OCI-LY1 (cell line): ENCODE results near the gene CHCHD3.

ENCODE experiments used
- H2AFZ ChIP-seq: fragments of 200-600 bp; sonication (generic), shearing (Covaris generic); 2 replicates; pipeline ENCODE4 v1.6.0; 2014; ENCODE audit warnings: antibody characterized with exemption, mild to moderate bottlenecking, low read length
- H3F3A ChIP-seq: fragments of 200-600 bp; sonication (generic), shearing (Covaris generic); 2 replicates; pipeline ENCODE4 v1.6.0; 2014; ENCODE audit warnings: mild to moderate bottlenecking, antibody characterized with exemption, low read length, moderate library complexity; ENCODE audit not compliant: insufficient read depth
- H3K27ac ChIP-seq: fragments of 200-600 bp; sonication (generic); 2 replicates; pipeline ENCODE4 v1.5.1; 2014; ENCODE audit warnings: low read length, mixed run types, mild to moderate bottlenecking, low read depth; ENCODE audit not compliant: poor library complexity, severe bottlenecking
- H3K27me3 ChIP-seq: fragments of 200-600 bp; sonication (generic); 2 replicates; pipeline ENCODE4 v1.6.0; 2014; ENCODE audit warnings: antibody characterized with exemption, mild to moderate bottlenecking, low read length, moderate library complexity; ENCODE audit not compliant: insufficient read depth
- H3K36me3 ChIP-seq: fragments of 200-600 bp; sonication (generic); 2 replicates; pipeline ENCODE4 v1.6.1; 2014; ENCODE audit warnings: mild to moderate bottlenecking, antibody characterized with exemption, low read length, moderate library complexity, mixed read lengths; ENCODE audit not compliant: insufficient read depth
- H3K4me1 ChIP-seq: fragments of 200-600 bp; sonication (generic); 2 replicates; pipeline ENCODE4 v1.5.1; 2014; ENCODE audit warnings: mild to moderate bottlenecking, low read length, moderate library complexity; ENCODE audit not compliant: insufficient read depth, severe bottlenecking
- H3K4me2 ChIP-seq: fragments of 200-600 bp; sonication (generic), shearing (Covaris generic); 2 replicates; pipeline ENCODE4 v1.6.1; 2014; ENCODE audit warnings: low read length
- H3K4me3 ChIP-seq: fragments of 200-600 bp; sonication (generic); 2 replicates; pipeline ENCODE4 v1.5.1; 2014; ENCODE audit warnings: low read length, low read depth, mild to moderate bottlenecking, mixed read lengths; ENCODE audit not compliant: poor library complexity, severe bottlenecking
- H3K79me2 ChIP-seq: fragments of 200-600 bp; shearing (Covaris generic); 2 replicates; pipeline ENCODE4 v1.6.1; 2016; ENCODE audit warnings: mixed run types, low read length, mixed read lengths; ENCODE audit not compliant: insufficient read depth
- H3K9ac ChIP-seq: fragments of 200-600 bp; sonication (generic), shearing (Covaris generic); 2 replicates; pipeline ENCODE4 v1.6.1; 2014; ENCODE audit warnings: mild to moderate bottlenecking, low read length, mixed read lengths
- H3K9me2 ChIP-seq: fragments of 200-600 bp; sonication (generic), shearing (Covaris generic); 2 replicates; pipeline ENCODE4 v1.6.1; 2014; ENCODE audit warnings: low read depth, mild to moderate bottlenecking, low read length, mixed read lengths
- H3K9me3 ChIP-seq: fragments of 200-600 bp; shearing (Covaris generic); 2 replicates; pipeline ENCODE4 v1.6.1; 2014; ENCODE audit warnings: low read length, mixed read lengths
- H4K20me1 ChIP-seq: fragments of 200-600 bp; sonication (generic), shearing (Covaris generic); 2 replicates; pipeline ENCODE4 v1.6.0; 2016; ENCODE audit warnings: mild to moderate bottlenecking, low read length; ENCODE audit not compliant: insufficient read depth
- EZH2 ChIP-seq: fragments of 200-600 bp; sonication (generic), shearing (Covaris generic); IDR thresholded peaks from 2 replicates; pipeline ENCODE4 v1.8.0; 2017; ENCODE audit warnings: borderline replicate concordance, mixed run types, mild to moderate bottlenecking, antibody characterized with exemption, low read length, moderate library complexity, mixed read lengths
- TF ChIP-seq, protein P1 (sequence below): fragments of 200-600 bp; sonication (generic), shearing (Covaris generic); IDR thresholded peaks from 2 replicates; pipeline ENCODE4 v1.5.1; 2017; ENCODE audit warnings: mild to moderate bottlenecking, antibody characterized with exemption, low read length, moderate library complexity, mixed read lengths

CHCHD3 gene

DNA sequence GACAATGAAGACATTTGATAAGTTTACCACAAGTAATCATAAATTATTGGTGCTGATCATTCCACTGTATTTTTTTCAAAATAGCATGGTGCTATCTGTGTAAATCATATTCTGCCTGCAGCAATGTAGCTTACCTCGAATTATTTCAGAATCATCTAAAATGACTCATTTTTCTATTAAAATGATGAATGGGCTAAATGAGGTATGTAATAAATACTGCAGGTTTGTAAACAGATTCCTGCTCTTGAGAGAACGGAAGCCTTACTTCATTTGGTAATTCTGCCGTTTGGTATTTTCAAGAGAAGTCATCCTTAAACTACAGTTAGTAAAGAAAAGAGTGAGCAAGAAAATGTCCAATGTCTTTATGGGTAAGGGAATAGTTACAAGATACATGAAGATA, 115.9 kb downstream of the CHCHD3 start:
- Histone ChIP-seq H3K36me3 (no peaks in the 10 kb centered on the region), H3K4me2 (no peak overlapping the region), H3K9ac (no peak overlapping the region), H3F3A (no peaks in the 10 kb centered on the region), H3K4me1 (peaks cover 12% of the 10 kb centered on the region), H3K9me2 (no peaks in the 10 kb centered on the region), H2AFZ (no peak overlapping the region), H3K27me3 (no peaks in the 10 kb centered on the region), H3K27ac (no peak overlapping the region), H3K4me3 (no peak overlapping the region), H4K20me1 (no peaks in the 10 kb centered on the region), H3K9me3 (no peaks in the 10 kb centered on the region), H3K79me2 (no peaks in the 10 kb centered on the region)
- TF ChIP-seq, protein P1, sequence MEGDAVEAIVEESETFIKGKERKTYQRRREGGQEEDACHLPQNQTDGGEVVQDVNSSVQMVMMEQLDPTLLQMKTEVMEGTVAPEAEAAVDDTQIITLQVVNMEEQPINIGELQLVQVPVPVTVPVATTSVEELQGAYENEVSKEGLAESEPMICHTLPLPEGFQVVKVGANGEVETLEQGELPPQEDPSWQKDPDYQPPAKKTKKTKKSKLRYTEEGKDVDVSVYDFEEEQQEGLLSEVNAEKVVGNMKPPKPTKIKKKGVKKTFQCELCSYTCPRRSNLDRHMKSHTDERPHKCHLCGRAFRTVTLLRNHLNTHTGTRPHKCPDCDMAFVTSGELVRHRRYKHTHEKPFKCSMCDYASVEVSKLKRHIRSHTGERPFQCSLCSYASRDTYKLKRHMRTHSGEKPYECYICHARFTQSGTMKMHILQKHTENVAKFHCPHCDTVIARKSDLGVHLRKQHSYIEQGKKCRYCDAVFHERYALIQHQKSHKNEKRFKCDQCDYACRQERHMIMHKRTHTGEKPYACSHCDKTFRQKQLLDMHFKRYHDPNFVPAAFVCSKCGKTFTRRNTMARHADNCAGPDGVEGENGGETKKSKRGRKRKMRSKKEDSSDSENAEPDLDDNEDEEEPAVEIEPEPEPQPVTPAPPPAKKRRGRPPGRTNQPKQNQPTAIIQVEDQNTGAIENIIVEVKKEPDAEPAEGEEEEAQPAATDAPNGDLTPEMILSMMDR: no peak
- no peak for TF ChIP-seq EZH2

DNA sequence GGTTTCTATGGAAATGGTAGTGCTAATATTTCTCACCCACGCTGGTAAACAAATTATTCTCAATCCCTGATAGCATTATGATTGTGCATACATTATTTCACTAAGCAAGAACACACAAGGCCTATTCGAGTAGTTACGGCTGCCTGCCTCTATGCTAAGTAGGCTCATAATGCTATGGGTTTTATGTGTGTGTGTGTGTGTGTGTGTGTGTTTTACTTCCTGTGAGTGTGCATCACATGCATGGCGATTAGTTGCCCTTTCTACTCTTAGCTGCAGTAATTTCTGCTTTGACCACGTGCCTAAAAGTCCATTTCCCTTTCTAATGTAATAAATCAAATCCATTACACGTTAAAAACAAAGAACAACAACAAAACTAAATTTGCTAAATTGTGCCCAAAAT, 117.0 kb downstream of the CHCHD3 start:
- no peak overlapping the region for H2AFZ ChIP-seq
- no peaks in the 10 kb centered on the region for H3K79me2 ChIP-seq
- H3K9ac ChIP-seq: no peak overlapping the region
- H3K27me3 ChIP-seq: no peaks in the 10 kb centered on the region
- no peaks in the 10 kb centered on the region for H3K9me2 ChIP-seq
- H3F3A ChIP-seq: no peaks in the 10 kb centered on the region
- TF ChIP-seq EZH2: no peak
- TF ChIP-seq, protein P1: no peak
- no peaks in the 10 kb centered on the region for H4K20me1 ChIP-seq
- peak overlapping the region; percentile 4; the same call in 1 of the 2 replicates for H3K4me2 ChIP-seq
- no peaks in the 10 kb centered on the region for H3K36me3 ChIP-seq
- peaks cover 12% of the 10 kb centered on the region for H3K4me1 ChIP-seq
- H3K4me3 ChIP-seq: no peak overlapping the region
- H3K27ac ChIP-seq: no peak overlapping the region
- H3K9me3 ChIP-seq: no peaks in the 10 kb centered on the region

DNA sequence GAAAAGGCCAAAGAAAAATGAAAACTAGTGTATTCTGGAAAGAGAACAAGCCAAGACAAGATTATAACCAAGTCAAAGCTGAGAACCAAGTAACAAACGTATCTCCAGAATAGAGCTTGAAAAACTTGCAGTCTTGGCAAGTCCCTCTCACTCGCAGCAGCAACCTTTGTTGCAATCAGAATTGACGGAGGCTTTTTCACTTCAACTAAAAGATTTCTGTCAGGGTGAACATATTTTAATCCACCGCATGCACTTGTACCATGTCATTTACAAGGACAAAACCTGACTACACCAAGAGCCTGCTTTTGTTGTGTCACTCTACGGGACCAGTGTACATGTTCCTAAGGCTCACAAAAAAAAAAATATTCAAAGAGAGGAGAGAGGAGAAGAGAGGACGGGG, 122.0 kb downstream of the CHCHD3 start:
- Histone ChIP-seq H3K36me3 (peaks cover 4% of the 10 kb centered on the region; the same call in 1 of the 2 replicates), H2AFZ (no peak overlapping the region), H3K4me3 (no peak overlapping the region), H3K9ac (no peak overlapping the region), H3K9me2 (no peaks in the 10 kb centered on the region), H3K4me2 (no peak overlapping the region), H3K27ac (no peak overlapping the region), H3K27me3 (no peaks in the 10 kb centered on the region), H3K4me1 (peaks cover 4% of the 10 kb centered on the region), H3F3A (no peaks in the 10 kb centered on the region), H3K9me3 (no peaks in the 10 kb centered on the region), H4K20me1 (no peaks in the 10 kb centered on the region), H3K79me2 (no peaks in the 10 kb centered on the region)
- no peak for TF ChIP-seq EZH2
- TF ChIP-seq, protein P1: no peak
